LNCAP (cell line): ENCODE data around the gene TLE1.

ENCODE experiments used
- TF ChIP-seq, protein P1 (sequence below): fragments of 450-650 bp; IDR thresholded peaks from 2 replicates; pipeline ENCODE4 v1.5.1; 2017; ENCODE audit warnings: mild to moderate bottlenecking

The TLE1 gene

DNA sequence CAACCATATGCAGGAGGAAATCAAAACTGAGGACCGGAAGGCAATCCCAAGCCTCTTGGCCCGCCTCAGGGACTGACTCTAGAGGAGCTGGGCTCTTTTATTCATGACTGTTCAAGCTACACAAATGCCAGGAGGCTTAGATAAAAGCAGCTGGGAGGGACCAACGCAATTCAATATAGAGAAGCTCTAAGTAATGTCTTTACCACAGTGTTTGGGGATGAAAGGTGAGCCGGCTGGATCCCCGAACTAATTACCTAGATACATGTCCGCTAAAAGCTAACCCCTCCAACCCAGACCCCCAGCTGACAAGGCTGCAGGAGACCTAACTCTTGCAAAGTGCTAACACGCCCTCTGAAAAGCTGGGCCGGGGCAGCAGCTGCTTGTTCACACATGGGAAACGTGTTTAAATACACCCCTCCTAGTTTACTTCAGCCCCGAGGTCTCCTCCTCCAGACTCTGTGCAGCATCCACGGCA lies 67.5 kb downstream of the TLE1 start:
- TF ChIP-seq, protein P1, sequence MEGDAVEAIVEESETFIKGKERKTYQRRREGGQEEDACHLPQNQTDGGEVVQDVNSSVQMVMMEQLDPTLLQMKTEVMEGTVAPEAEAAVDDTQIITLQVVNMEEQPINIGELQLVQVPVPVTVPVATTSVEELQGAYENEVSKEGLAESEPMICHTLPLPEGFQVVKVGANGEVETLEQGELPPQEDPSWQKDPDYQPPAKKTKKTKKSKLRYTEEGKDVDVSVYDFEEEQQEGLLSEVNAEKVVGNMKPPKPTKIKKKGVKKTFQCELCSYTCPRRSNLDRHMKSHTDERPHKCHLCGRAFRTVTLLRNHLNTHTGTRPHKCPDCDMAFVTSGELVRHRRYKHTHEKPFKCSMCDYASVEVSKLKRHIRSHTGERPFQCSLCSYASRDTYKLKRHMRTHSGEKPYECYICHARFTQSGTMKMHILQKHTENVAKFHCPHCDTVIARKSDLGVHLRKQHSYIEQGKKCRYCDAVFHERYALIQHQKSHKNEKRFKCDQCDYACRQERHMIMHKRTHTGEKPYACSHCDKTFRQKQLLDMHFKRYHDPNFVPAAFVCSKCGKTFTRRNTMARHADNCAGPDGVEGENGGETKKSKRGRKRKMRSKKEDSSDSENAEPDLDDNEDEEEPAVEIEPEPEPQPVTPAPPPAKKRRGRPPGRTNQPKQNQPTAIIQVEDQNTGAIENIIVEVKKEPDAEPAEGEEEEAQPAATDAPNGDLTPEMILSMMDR = no peak

DNA sequence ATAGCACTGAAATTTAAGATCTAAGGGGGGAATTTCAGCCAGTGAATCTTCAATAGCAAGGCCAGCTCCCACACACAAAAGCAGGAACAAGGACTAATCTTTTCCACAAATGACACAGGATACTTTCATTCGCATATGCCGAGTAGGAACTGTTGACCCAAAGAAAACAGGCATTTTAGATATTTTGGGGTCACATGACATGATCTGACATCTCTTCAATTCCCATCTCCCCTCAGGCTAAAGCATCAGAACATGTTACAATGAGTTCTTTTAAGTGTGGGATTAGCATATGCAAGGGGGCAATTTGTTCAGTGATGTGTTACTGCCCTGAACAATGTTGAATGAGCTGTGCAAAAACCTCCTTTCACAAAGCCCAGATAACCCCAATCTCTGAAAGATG lies 68.2 kb downstream of the TLE1 start:
- TF ChIP-seq, protein P1 = no peak

DNA sequence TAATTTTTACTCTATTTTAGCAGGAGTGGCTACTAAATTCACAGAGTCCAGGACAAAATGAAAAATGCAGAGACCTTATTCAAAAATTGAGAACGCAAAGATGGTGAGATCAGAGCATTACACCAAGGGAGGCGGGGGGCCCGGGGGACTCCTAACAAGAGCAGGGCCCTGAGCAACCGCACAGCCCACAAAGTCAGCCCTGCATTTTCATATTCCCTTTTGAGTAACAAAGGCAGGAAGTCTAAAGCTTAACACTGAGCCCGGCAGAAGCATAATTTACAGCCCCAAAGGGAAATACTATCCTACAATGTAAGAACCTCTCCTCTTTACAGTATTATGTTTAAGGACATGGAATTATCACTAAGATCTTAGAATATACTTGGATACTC lies 69.4 kb downstream of the TLE1 start:
- TF ChIP-seq, protein P1 = no peak

DNA sequence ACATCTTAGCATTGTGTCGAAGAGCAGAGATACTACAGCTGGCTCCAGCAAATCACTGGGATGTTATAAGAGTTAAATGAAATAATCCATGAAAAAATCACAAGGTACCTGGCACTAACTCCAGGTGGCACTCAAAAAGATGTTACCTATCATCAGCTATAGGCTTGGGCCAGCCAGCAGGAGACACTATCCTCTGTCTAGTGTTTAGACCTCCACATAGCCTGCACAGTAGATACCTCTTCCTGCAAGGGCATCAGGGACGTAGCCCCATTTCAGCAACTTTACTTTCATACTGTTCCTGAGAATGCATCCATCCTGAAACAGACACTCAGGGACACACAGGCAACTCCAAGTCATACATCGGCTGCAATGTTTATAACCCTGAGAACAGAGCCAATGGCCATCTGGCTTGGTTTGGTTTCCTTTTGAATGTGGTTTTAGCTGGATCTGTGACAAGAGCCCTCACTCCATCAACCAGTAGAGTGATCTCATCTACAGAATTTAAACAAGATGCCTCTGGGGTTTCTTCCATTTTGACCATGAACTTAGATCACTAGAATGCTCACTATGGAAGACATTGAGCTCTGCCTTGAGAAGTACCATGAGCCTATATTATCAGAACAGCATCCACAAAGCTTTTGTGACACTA lies 69.9 kb downstream of the TLE1 start:
- TF ChIP-seq, protein P1 = no peak

DNA sequence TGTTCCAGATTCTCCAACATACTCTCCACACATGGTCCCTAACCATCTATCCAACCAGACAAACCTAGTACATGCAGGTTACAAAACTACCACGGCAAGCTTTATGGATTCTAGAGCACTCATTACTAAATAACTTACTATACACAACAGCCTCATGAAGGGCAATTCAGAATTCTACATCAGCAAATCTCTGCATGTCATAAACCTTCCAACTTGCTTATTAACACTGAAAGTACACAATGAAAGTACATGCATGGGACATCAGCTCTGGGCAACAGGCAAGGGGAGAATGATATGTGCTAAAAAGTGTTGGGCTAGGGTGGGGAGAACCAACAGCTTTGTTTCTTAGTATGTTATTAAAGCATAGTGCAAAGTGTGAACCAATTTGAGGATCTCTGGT lies 70.4 kb downstream of the TLE1 start:
- TF ChIP-seq, protein P1 = no peak

DNA sequence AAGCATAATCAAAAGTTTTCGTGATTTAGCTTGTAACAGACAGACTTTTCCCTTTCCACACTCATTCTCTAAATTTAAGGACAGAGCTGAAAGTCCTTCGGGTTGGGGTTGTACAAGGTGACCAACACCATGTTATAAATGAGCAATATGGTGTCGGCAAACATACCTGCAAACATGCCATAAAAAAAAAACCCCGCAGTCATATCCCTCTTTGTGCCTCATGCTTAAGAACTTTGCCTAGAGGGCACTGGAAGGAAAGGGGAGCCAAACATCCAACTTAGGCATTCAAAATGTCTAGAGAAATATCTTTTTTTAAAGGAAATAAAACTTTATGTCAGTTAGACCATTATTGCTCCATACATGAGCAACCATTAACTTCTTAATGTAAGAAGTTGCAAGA lies 73.2 kb downstream of the TLE1 start:
- TF ChIP-seq, protein P1 = no peak

DNA sequence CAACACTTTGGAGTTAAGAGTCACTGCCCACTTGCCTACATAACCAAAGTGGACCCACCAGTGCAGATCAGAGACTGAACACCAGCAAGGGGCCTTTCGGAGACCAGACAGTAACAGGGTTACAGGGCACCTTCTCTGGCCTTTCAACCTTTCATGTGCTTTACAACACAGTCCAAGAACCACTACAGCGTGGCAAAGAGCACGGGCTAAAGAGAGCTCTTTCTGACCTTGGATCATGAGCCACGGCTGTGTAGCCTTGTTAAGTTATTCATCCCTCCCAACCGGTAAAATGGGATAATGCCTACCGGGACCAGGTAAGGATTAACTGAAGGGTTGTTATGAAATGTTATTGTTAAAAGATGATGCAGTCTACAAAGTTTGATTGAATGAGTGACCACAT lies 75.0 kb downstream of the TLE1 start:
- TF ChIP-seq, protein P1 = no peak
